Measurements from ENCODE around the gene APC. TPM values are rescaled to one million over a fixed set of nuclear protein-coding genes. Genes with fewer than 3 reads are reported as not detected.

Gene APC
- total RNA-seq, 1 experiment from 2014 or later = 47.6 TPM

DNA sequence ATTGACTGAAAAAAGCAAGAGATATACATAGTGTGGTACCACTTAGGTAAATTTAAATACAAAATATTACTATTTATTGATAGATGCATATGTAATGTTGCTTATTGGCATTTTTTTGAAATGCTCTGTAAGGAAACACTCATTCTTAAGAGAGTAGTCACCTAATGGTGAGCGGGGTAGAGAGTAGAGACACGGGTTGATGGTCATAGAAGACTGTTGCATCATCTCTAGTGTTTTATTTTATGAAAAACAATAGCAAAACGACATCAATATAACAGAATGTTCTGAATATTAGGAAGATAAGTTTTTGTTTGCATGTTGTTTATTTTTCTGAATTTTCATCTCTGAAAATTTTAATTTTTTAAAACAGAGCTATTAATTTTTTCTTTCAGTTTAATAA, 127.4 kb downstream of the APC start:
- no peak overlapping the region for H3K4me3 Mint-ChIP-seq (ENCODE audit: low read depth, unreplicated experiment)
- CTCF ChIA-PET = no interaction called here

DNA sequence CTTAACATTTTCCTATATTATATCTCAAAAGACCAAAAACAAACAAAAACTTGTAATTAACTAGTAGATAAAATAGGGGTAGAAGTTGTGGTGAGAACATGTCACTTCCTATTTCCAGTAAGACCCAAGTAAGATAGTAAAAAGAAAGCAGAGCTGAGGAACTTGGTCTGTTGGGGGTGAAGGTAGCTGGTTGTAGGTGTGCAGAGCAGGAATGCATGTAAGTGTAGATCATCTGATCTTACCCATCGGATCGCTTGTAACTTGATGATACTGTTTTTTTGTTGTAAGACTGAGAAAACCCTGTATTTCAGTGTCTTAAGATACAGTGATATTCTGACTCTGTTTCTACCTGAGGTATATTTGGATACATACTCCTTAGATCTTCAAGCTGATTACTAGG, 129.1 kb downstream of the APC start:
- H3K4me1 Mint-ChIP-seq (ENCODE audit: low read depth, unreplicated experiment) = peaks cover 19% of the 10 kb centered on the region
- no peak overlapping the region for H3K27ac Mint-ChIP-seq (ENCODE audit: unreplicated experiment)
- BruUV-seq (replicated peaks) = no TSS peak
- CTCF ChIA-PET = no interaction called here
- H3K27me3 Mint-ChIP-seq (ENCODE audit: unreplicated experiment) = no peaks in the 10 kb centered on the region
- TF ChIP-seq, protein P1, sequence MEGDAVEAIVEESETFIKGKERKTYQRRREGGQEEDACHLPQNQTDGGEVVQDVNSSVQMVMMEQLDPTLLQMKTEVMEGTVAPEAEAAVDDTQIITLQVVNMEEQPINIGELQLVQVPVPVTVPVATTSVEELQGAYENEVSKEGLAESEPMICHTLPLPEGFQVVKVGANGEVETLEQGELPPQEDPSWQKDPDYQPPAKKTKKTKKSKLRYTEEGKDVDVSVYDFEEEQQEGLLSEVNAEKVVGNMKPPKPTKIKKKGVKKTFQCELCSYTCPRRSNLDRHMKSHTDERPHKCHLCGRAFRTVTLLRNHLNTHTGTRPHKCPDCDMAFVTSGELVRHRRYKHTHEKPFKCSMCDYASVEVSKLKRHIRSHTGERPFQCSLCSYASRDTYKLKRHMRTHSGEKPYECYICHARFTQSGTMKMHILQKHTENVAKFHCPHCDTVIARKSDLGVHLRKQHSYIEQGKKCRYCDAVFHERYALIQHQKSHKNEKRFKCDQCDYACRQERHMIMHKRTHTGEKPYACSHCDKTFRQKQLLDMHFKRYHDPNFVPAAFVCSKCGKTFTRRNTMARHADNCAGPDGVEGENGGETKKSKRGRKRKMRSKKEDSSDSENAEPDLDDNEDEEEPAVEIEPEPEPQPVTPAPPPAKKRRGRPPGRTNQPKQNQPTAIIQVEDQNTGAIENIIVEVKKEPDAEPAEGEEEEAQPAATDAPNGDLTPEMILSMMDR (IDR thresholded peaks at IDR 0.05; ENCODE audit: unreplicated experiment) = no peak
- intact Hi-C loops (cut with micrococcal nuclease; ENCODE audit: unreplicated experiment) = loop anchor here (10.0 kb wide), 1 partner anchor 98 kb away; no protein-coding TSS in a partner anchor
- DNase-seq = no peak
- H3K4me3 Mint-ChIP-seq (ENCODE audit: low read depth, unreplicated experiment) = no peak overlapping the region
- peaks cover 74% of the 10 kb centered on the region for H3K36me3 Mint-ChIP-seq (ENCODE audit: insufficient read depth, unreplicated experiment)
- no peaks in the 10 kb centered on the region for H3K9me3 Mint-ChIP-seq (ENCODE audit: low read depth, unreplicated experiment)

More for the DNA sequence above, 127.4 kb downstream of the APC start:
- intact Hi-C loops (cut with micrococcal nuclease; ENCODE audit: unreplicated experiment) = loop anchor here (10.0 kb wide), 1 partner anchor 100 kb away; no protein-coding TSS in a partner anchor
- Mint-ChIP-seq H3K27ac (ENCODE audit: unreplicated experiment) (no peak overlapping the region), H3K4me1 (ENCODE audit: low read depth, unreplicated experiment) (peaks cover 19% of the 10 kb centered on the region), H3K27me3 (ENCODE audit: unreplicated experiment) (no peaks in the 10 kb centered on the region), H3K36me3 (ENCODE audit: insufficient read depth, unreplicated experiment) (peaks cover 80% of the 10 kb centered on the region), H3K9me3 (ENCODE audit: low read depth, unreplicated experiment) (no peaks in the 10 kb centered on the region)
- TF ChIP-seq, protein P1 (IDR thresholded peaks at IDR 0.05; ENCODE audit: unreplicated experiment) = no peak
- DNase-seq = no peak
- no TSS peak for BruUV-seq (replicated peaks)

DNA sequence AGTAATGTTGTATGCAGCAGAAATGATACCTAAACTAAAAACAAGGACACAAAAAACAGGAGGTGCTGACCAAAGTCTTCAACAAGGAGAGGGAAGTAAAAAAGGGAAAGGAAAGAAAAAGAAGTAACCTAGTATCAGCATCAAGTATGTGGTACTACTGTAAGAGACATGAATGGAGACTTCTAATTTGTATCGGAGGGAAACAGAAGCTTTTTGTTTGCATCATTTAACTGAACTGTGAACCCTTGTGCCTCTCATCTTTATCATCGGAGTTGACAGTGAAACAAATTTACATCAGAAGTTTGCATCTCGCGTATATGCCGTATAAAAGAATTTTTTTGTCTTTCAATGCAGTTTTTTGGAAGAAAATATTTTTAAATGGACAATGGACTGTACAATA, 129.7 kb downstream of the APC start:
- no TSS peak for BruUV-seq (replicated peaks)
- Mint-ChIP-seq H3K27me3 (ENCODE audit: unreplicated experiment) (no peaks in the 10 kb centered on the region), H3K27ac (ENCODE audit: unreplicated experiment) (no peak overlapping the region), H3K36me3 (ENCODE audit: insufficient read depth, unreplicated experiment) (peaks cover 68% of the 10 kb centered on the region), H3K4me1 (ENCODE audit: low read depth, unreplicated experiment) (peaks cover 15% of the 10 kb centered on the region), H3K9me3 (ENCODE audit: low read depth, unreplicated experiment) (no peaks in the 10 kb centered on the region), H3K4me3 (ENCODE audit: low read depth, unreplicated experiment) (no peak overlapping the region)
- TF ChIP-seq, protein P1 (IDR thresholded peaks at IDR 0.05; ENCODE audit: unreplicated experiment) = no peak
- DNase-seq = no peak
- intact Hi-C loops (cut with micrococcal nuclease; ENCODE audit: unreplicated experiment) = loop anchor here (10.0 kb wide), 1 partner anchor 97 kb away; no protein-coding TSS in a partner anchor
- CTCF ChIA-PET = no interaction called here

DNA sequence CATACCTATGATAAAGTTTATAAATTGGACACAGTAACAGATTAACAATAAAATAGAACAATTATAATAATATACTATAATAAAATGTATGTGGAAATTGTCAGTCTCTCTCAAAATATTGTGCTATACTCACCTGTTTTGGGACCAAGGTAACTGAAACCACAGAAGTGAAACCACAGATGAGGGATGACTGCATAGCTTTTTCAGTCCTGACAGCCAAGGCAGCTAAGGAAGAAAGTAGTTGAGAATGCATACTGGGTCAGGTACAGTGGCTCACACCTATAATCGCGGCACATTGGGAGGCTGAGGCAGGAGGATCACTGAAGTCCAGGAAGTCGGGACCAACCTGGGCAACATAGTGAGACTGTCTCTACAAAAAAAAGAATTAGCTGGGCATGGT, 132.3 kb downstream of the APC start:
- Mint-ChIP-seq H3K36me3 (ENCODE audit: insufficient read depth, unreplicated experiment) (peaks cover 65% of the 10 kb centered on the region), H3K9me3 (ENCODE audit: low read depth, unreplicated experiment) (no peaks in the 10 kb centered on the region), H3K27me3 (ENCODE audit: unreplicated experiment) (no peaks in the 10 kb centered on the region), H3K4me3 (ENCODE audit: low read depth, unreplicated experiment) (no peak overlapping the region), H3K27ac (ENCODE audit: unreplicated experiment) (no peak overlapping the region), H3K4me1 (ENCODE audit: low read depth, unreplicated experiment) (no peaks in the 10 kb centered on the region)
- TF ChIP-seq, protein P1 (IDR thresholded peaks at IDR 0.05; ENCODE audit: unreplicated experiment) = no peak
- BruUV-seq (replicated peaks) = no TSS peak
- DNase-seq = no peak
- CTCF ChIA-PET = interaction anchor here (0.6 kb wide), 1 partner anchor 140 kb away, joined by 6 read pairs; no protein-coding TSS in a partner anchor
- intact Hi-C loops (cut with micrococcal nuclease; ENCODE audit: unreplicated experiment) = loop anchor here (10.0 kb wide), 1 partner anchor 95 kb away; no protein-coding TSS in a partner anchor
